ENCODE data around the gene UBE4B.
A peak's percentile ranks its signal among the peaks of the same experiment; 100 is the strongest.
"Not testable (repeated sequence)": the region's sequence is repeated elsewhere in the genome, so short reads cannot be mapped to it uniquely, and the experiment has no call there.

UBE4B gene

GRCh38 chr1:10071640-10072039, 38.9 kb downstream of the UBE4B start:
- no peak for DNase-seq (ENCODE audit: low read depth in 2 of 2)

GRCh38 chr1:10073371-10073770, 40.6 kb downstream of the UBE4B start:
- not testable (repeated sequence) for DNase-seq (ENCODE audit: low read depth in 2 of 2)

GRCh38 chr1:10074059-10074851, 41.5 kb downstream of the UBE4B start:
- DNase-seq (ENCODE audit: low read depth in 2 of 2): peak; percentile 27 to 50

- no peak for DNase-seq (ENCODE audit: low read depth in 2 of 2)
These were observed 42.3 kb downstream of the UBE4B start for GRCh38 chr1:10074852-10075730.

GRCh38 chr1:10075732-10076131, 43.0 kb downstream of the UBE4B start:
- DNase-seq (ENCODE audit: low read depth in 2 of 2): no peak

GRCh38 chr1:10078494-10078893, 45.7 kb downstream of the UBE4B start:
- no peak for DNase-seq (ENCODE audit: low read depth in 2 of 2)

GRCh38 chr1:10080523-10080922, 47.8 kb downstream of the UBE4B start:
- DNase-seq (ENCODE audit: low read depth in 2 of 2): no peak

GRCh38 chr1:10082785-10083479, 50.2 kb downstream of the UBE4B start:
- DNase-seq (ENCODE audit: low read depth in 2 of 2): no peak

GRCh38 chr1:10084045-10084444, 51.3 kb downstream of the UBE4B start:
- no peak for DNase-seq (ENCODE audit: low read depth in 2 of 2)

- no peak for DNase-seq (ENCODE audit: low read depth in 2 of 2)
These were observed 52.3 kb downstream of the UBE4B start for GRCh38 chr1:10085076-10085475.

- DNase-seq (ENCODE audit: low read depth in 2 of 2): no peak
These were observed 54.5 kb downstream of the UBE4B start for GRCh38 chr1:10087210-10087609.

GRCh38 chr1:10101929-10102328, 69.2 kb downstream of the UBE4B start:
- no peak for DNase-seq (ENCODE audit: low read depth in 2 of 2)

GRCh38 chr1:10103193-10103592, 70.4 kb downstream of the UBE4B start:
- DNase-seq (ENCODE audit: low read depth in 2 of 2): no peak

GRCh38 chr1:10104834-10105233, 72.1 kb downstream of the UBE4B start:
- no peak for DNase-seq (ENCODE audit: low read depth in 2 of 2)

- DNase-seq (ENCODE audit: low read depth in 2 of 2): no peak
These were observed 72.7 kb downstream of the UBE4B start for GRCh38 chr1:10105484-10105883.

GRCh38 chr1:10106241-10106640, 73.5 kb downstream of the UBE4B start:
- DNase-seq (ENCODE audit: low read depth in 2 of 2): no peak

- DNase-seq (ENCODE audit: low read depth in 2 of 2): no peak
These were observed 74.2 kb downstream of the UBE4B start for GRCh38 chr1:10106756-10107475.

- DNase-seq (ENCODE audit: low read depth in 2 of 2): not testable (repeated sequence)
These were observed 74.7 kb downstream of the UBE4B start for GRCh38 chr1:10107476-10107847.

- no peak for DNase-seq (ENCODE audit: low read depth in 2 of 2)
These were observed 75.4 kb downstream of the UBE4B start for GRCh38 chr1:10108134-10108663.

- DNase-seq (ENCODE audit: low read depth in 2 of 2): no peak
These were observed 76.4 kb downstream of the UBE4B start for GRCh38 chr1:10108948-10109708.

GRCh38 chr1:10113501-10113900, 80.7 kb downstream of the UBE4B start:
- no peak for DNase-seq (ENCODE audit: low read depth in 2 of 2)

Measured in activated CD8-positive, alpha-beta memory T cell treated with anti-CD3 and anti-CD28 coated beads for 4 hours (primary cell).